ENCODE measurements around the gene RNF144A. TPM values are rescaled to one million over a fixed set of nuclear protein-coding genes. Genes with fewer than 3 reads are reported as not detected.
A peak's percentile ranks its signal among the peaks of the same experiment; 100 is the strongest.

The RNF144A gene
- total and polyA plus RNA-seq, 10 donors = 3.8 to 86.6 (median 50.9) TPM

- TF ChIP-seq CTCF (IDR thresholded peaks at IDR 0.05 in 8 of 11, conservative IDR thresholded peaks at IDR 0.05 in 3 of 11) (no peak), POLR2AphosphoS5 (IDR thresholded peaks at IDR 0.05) (no peak), POLR2A (IDR thresholded peaks at IDR 0.05) (no peak)
- WGBS, 5 donors = 73 to 87% (median 82%) methylated on average over 6 of the region's 6 CpGs
- H3K9me3 ChIP-seq = no peaks in the 10 kb centered on the region
- H3K4me1 ChIP-seq = peaks cover 6 to 44% (median 15%) of the 10 kb centered on the region in 6 donors
- H3K27me3 ChIP-seq (replicated peaks in 1 of 7) = no peaks in the 10 kb centered on the region
- DNase-seq = no peak
- intact Hi-C loops (cut with DNase I; ENCODE audit: low total_unique reads) = no loop called here
- H3K36me3 ChIP-seq = peaks cover 0 to 41% (median 4%) of the 10 kb centered on the region in 6 donors
- no peak overlapping the region for H3K4me3 ChIP-seq
- H3K27ac ChIP-seq = peak overlapping the region in 1 of 8 donors; percentile 19
These were observed 30.9 kb downstream of the RNF144A start for GRCh38 chr2:6947929-6948676.

- Histone ChIP-seq H3K9me3 (no peaks in the 10 kb centered on the region), H3K27me3 (replicated peaks in 1 of 7) (no peaks in the 10 kb centered on the region), H3K4me3 (no peak overlapping the region), H3K27ac (peak overlapping the region in 2 of 8 donors; percentile 13 to 29), H3K36me3 (peaks cover 0 to 34% (median under 1%) of the 10 kb centered on the region in 6 donors), H3K4me1 (peaks cover 6 to 37% (median 13%) of the 10 kb centered on the region in 6 donors)
- TF ChIP-seq POLR2AphosphoS5 (IDR thresholded peaks at IDR 0.05) (no peak), CTCF (IDR thresholded peaks at IDR 0.05 in 8 of 11, conservative IDR thresholded peaks at IDR 0.05 in 3 of 11) (no peak)
- intact Hi-C loops (cut with DNase I; ENCODE audit: low total_unique reads) = no loop called here
- 90 to 95% (median 92%) methylated on average over 6 of the region's 6 CpGs for WGBS, 5 donors
- no peak for DNase-seq
These were observed 31.6 kb downstream of the RNF144A start for GRCh38 chr2:6948677-6949351.

- Histone ChIP-seq H3K27ac (peak overlapping the region in 1 of 8 donors; percentile 9), H3K36me3 (peaks cover 0 to 25% (median 0%) of the 10 kb centered on the region in 6 donors), H3K9me3 (no peaks in the 10 kb centered on the region), H3K4me3 (no peak overlapping the region), H3K4me1 (peaks cover 0 to 30% (median 4%) of the 10 kb centered on the region in 6 donors), H3K27me3 (replicated peaks in 1 of 7) (no peaks in the 10 kb centered on the region)
- TF ChIP-seq POLR2A (IDR thresholded peaks at IDR 0.05) (no peak), CTCF (IDR thresholded peaks at IDR 0.05 in 8 of 11, conservative IDR thresholded peaks at IDR 0.05 in 3 of 11) (no peak), POLR2AphosphoS5 (IDR thresholded peaks at IDR 0.05) (no peak)
- no peak for DNase-seq
- 84 to 94% (median 87%) methylated on average over 1 of the region's 1 CpG for WGBS, 5 donors
- intact Hi-C loops (cut with DNase I; ENCODE audit: low total_unique reads) = no loop called here
These were observed 33.8 kb downstream of the RNF144A start for GRCh38 chr2:6951046-6951445.

GRCh38 chr2:6952101-6952500 lies 34.9 kb downstream of the RNF144A start:
- TF ChIP-seq POLR2AphosphoS5 (IDR thresholded peaks at IDR 0.05) = no peak
- TF ChIP-seq CTCF (IDR thresholded peaks at IDR 0.05 in 8 of 11, conservative IDR thresholded peaks at IDR 0.05 in 3 of 11) = no peak
- no peak for TF ChIP-seq POLR2A (IDR thresholded peaks at IDR 0.05)
- WGBS, 5 donors = 59 to 96% (median 63%) methylated on average over 3 of the region's 3 CpGs
- intact Hi-C loops (cut with DNase I; ENCODE audit: low total_unique reads) = no loop called here

More at GRCh38 chr2:6952101-6952500, 34.9 kb downstream of the RNF144A start:
- H3K4me1 ChIP-seq = peaks cover 0 to 41% (median 6%) of the 10 kb centered on the region in 6 donors
- no peak for DNase-seq
- no peaks in the 10 kb centered on the region for H3K9me3 ChIP-seq
- H3K4me3 ChIP-seq = no peak overlapping the region
- no peak overlapping the region for H3K27ac ChIP-seq
- peaks cover 0 to 29% (median 0%) of the 10 kb centered on the region in 6 donors for H3K36me3 ChIP-seq
- no peaks in the 10 kb centered on the region for H3K27me3 ChIP-seq (replicated peaks in 1 of 7)
